ENCODE measurements around the gene CIC.
"Not testable (repeated sequence)": the region's sequence is repeated elsewhere in the genome, so short reads cannot be mapped to it uniquely, and the experiment has no call there.

Gene CIC

GRCh38 chr19:42327381-42327780 lies 58.3 kb downstream of the CIC start:
- H3K4me3 ChIP-seq: no peak overlapping the region
- peaks cover 0 to 62% (median 35%) of the 10 kb centered on the region in 11 experiments; a peak in 17 of 22 replicates for H4K20me1 ChIP-seq
- no peak overlapping the region for H3K27ac ChIP-seq
- no peak for TF ChIP-seq Cebpa-rat (IDR thresholded peaks at IDR 0.05)
- peak overlapping the region in 6 of 11 experiments; percentile 1 to 92 (median 24); a peak in 7 of 22 replicates for H3K9ac ChIP-seq
- H3K4me1 ChIP-seq: peaks cover 21 to 40% (median 30%) of the 10 kb centered on the region in 10 experiments
- peaks cover 0 to 4% (median 0%) of the 10 kb centered on the region in 11 experiments; a peak in 1 of 22 replicates for H3K36me3 ChIP-seq
- peaks cover 27 to 28% (median 27%) of the 10 kb centered on the region in 11 experiments for H3K27me3 ChIP-seq
- no peaks in the 10 kb centered on the region for H3K9me3 ChIP-seq (replicated peaks in 1 of 11)
- peak overlapping the region; percentile 91 to 99 (median 97) for H3K4me2 ChIP-seq

DNA sequence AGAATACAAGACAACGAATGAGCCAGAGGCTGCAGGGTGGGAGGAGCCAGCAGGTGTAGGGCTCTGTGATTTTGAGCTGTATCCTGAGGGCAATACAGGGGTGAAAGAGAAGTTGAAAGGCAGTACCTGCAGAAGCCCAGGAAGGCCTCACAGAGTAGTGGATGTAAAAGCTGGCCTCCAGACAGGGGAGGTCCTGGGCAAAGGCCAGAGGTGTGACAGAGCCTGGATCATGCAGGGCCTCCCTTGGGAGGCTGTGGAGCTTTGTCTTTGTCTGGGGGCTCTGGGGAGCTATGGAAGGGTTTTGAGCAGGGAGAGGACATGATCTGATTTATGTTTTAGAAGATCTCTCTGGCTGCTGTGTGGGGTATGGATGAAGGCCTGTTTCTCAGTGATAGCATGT lies 59.1 kb downstream of the CIC start:
- H3K27ac ChIP-seq: no peak overlapping the region
- H4K20me1 ChIP-seq: peaks cover 4 to 69% (median 40%) of the 10 kb centered on the region in 11 experiments; a peak in 18 of 22 replicates
- no peak for TF ChIP-seq Cebpa-rat (IDR thresholded peaks at IDR 0.05)
- peaks cover 21 to 40% (median 30%) of the 10 kb centered on the region in 10 experiments for H3K4me1 ChIP-seq
- H3K9ac ChIP-seq: peak overlapping the region in 9 of 11 experiments; percentile 1 to 87 (median 21); a peak in 9 of 22 replicates
- H3K4me2 ChIP-seq: peak overlapping the region in 10 of 11 experiments; percentile 1 to 99 (median 96); a peak in 14 of 22 replicates
- no peak overlapping the region for H3K4me3 ChIP-seq
- peaks cover 0 to 10% (median 0%) of the 10 kb centered on the region in 11 experiments; a peak in 3 of 22 replicates for H3K36me3 ChIP-seq
- H3K9me3 ChIP-seq (replicated peaks in 1 of 11): no peaks in the 10 kb centered on the region
- H3K27me3 ChIP-seq: peaks cover 20 to 21% (median 20%) of the 10 kb centered on the region in 11 experiments

DNA sequence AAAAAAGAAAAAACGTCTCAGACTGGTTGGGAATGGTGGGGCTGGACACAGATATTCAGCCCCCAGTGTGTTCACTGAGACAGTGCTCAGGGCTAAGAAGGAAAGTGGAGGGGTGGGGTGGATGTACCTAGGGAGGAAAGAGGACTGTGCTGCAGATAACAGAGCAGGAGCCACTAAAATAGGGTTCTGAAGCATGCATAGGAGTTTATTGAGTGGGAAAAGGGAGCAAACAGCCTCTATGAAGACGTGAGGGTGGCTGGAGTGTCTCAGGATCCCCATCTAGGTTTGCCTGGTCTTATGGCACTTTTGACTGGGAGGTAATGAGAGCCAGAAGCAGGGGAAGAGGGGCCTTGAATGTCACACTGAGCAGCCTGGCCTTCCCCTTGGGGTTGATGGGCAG lies 59.8 kb downstream of the CIC start:
- peaks cover 12 to 13% (median 13%) of the 10 kb centered on the region in 11 experiments for H3K27me3 ChIP-seq
- no peak overlapping the region for H3K27ac ChIP-seq
- TF ChIP-seq Cebpa-rat (IDR thresholded peaks at IDR 0.05): no peak

GRCh38 chr19:42330241-42330711 lies 61.2 kb downstream of the CIC start:
- Histone ChIP-seq H3K9ac (no peak overlapping the region), H3K27me3 (no peaks in the 10 kb centered on the region), H3K9me3 (replicated peaks in 1 of 11) (no peaks in the 10 kb centered on the region), H3K36me3 (peaks cover 0 to 25% (median 5%) of the 10 kb centered on the region in 11 experiments; a peak in 8 of 22 replicates), H3K4me1 (peaks cover 21 to 39% (median 30%) of the 10 kb centered on the region in 10 experiments), H3K4me2 (no peak overlapping the region), H3K4me3 (no peak overlapping the region), H3K27ac (no peak overlapping the region), H4K20me1 (peaks cover 4 to 82% (median 55%) of the 10 kb centered on the region in 11 experiments; a peak in 18 of 22 replicates)
- TF ChIP-seq Cebpa-rat (IDR thresholded peaks at IDR 0.05): no peak

More for the DNA sequence above, 59.8 kb downstream of the CIC start:
- peak overlapping the region in 1 of 11 experiments; percentile 87; a peak in 1 of 22 replicates for H3K9ac ChIP-seq
- H3K4me3 ChIP-seq: no peak overlapping the region
- peaks cover 4 to 77% (median 47%) of the 10 kb centered on the region in 11 experiments; a peak in 18 of 22 replicates for H4K20me1 ChIP-seq
- 0 out of 22 replicates have a peak overlapping the region, but pooled peaks of 2 of the 11 experiments have one; percentile 95 to 99 for H3K4me2 ChIP-seq
- peaks cover 21 to 45% (median 32%) of the 10 kb centered on the region in 10 experiments for H3K4me1 ChIP-seq
- no peaks in the 10 kb centered on the region for H3K9me3 ChIP-seq (replicated peaks in 1 of 11)
- peaks cover 0 to 17% (median 0%) of the 10 kb centered on the region in 11 experiments; a peak in 6 of 22 replicates for H3K36me3 ChIP-seq

- H3K36me3 ChIP-seq: peaks cover 7 to 33% (median 10%) of the 10 kb centered on the region in 11 experiments; a peak in 21 of 22 replicates
- peaks cover 19 to 35% (median 27%) of the 10 kb centered on the region in 10 experiments for H3K4me1 ChIP-seq
- H3K27ac ChIP-seq; H3K9ac ChIP-seq; H3K4me2 ChIP-seq; H3K27me3 ChIP-seq; H3K9me3 ChIP-seq (replicated peaks in 1 of 11); H3K4me3 ChIP-seq: not testable (repeated sequence)
- peaks cover 4 to 85% (median 58%) of the 10 kb centered on the region in 11 experiments; a peak in 18 of 22 replicates for H4K20me1 ChIP-seq
Measured at GRCh38 chr19:42331333-42331732, 62.3 kb downstream of the CIC start.

DNA sequence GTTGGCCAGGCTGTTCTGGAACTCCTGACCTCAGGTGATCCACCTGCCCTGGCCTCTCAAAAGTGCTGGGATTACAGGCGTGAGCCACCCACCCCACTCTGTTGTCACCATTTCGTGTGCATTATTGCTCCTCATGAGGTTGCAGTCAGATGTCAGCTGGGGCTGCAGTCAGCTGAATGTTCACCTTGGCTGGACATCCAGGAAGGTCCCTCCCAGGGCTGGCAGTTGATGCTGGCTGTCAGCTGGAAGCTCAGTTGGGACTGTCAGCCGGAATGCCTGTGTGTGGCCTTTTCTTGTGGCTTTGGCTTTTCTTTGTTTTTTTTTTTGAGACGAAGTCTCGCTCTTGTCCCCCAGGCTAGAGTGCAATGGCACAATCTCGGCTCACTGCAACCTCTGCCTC lies 63.0 kb downstream of the CIC start:
- Histone ChIP-seq H4K20me1 (peaks cover 4 to 92% (median 58%) of the 10 kb centered on the region in 11 experiments; a peak in 18 of 22 replicates), H3K9ac (no peak overlapping the region)
- TF ChIP-seq Cebpa-rat (IDR thresholded peaks at IDR 0.05): no peak

GRCh38 chr19:42333018-42333417 lies 64.0 kb downstream of the CIC start:
- peak overlapping the region in 2 of 11 experiments; percentile 18 to 23; a peak in 2 of 22 replicates for H3K9ac ChIP-seq
- H4K20me1 ChIP-seq: peaks cover 4 to 83% (median 50%) of the 10 kb centered on the region in 11 experiments; a peak in 18 of 22 replicates
- H3K27ac ChIP-seq: no peak overlapping the region
- TF ChIP-seq Cebpa-rat (IDR thresholded peaks at IDR 0.05): no peak
- no peaks in the 10 kb centered on the region for H3K9me3 ChIP-seq (replicated peaks in 1 of 11)
- no peaks in the 10 kb centered on the region for H3K27me3 ChIP-seq
- no peak overlapping the region for H3K4me2 ChIP-seq
- H3K4me1 ChIP-seq: peaks cover 2 to 18% (median 12%) of the 10 kb centered on the region in 10 experiments; a peak in 15 of 20 replicates
- H3K36me3 ChIP-seq: peaks cover 21 to 50% (median 26%) of the 10 kb centered on the region in 11 experiments
- no peak overlapping the region for H3K4me3 ChIP-seq

More for the DNA sequence above, 63.0 kb downstream of the CIC start:
- H3K4me2 ChIP-seq: no peak overlapping the region
- H3K4me1 ChIP-seq: peaks cover 12 to 27% (median 20%) of the 10 kb centered on the region in 10 experiments; a peak in 19 of 20 replicates
- H3K9me3 ChIP-seq (replicated peaks in 1 of 11): no peaks in the 10 kb centered on the region
- H3K4me3 ChIP-seq: no peak overlapping the region
- H3K27me3 ChIP-seq: no peaks in the 10 kb centered on the region
- peaks cover 14 to 40% (median 18%) of the 10 kb centered on the region in 11 experiments for H3K36me3 ChIP-seq
- no peak overlapping the region for H3K27ac ChIP-seq

DNA sequence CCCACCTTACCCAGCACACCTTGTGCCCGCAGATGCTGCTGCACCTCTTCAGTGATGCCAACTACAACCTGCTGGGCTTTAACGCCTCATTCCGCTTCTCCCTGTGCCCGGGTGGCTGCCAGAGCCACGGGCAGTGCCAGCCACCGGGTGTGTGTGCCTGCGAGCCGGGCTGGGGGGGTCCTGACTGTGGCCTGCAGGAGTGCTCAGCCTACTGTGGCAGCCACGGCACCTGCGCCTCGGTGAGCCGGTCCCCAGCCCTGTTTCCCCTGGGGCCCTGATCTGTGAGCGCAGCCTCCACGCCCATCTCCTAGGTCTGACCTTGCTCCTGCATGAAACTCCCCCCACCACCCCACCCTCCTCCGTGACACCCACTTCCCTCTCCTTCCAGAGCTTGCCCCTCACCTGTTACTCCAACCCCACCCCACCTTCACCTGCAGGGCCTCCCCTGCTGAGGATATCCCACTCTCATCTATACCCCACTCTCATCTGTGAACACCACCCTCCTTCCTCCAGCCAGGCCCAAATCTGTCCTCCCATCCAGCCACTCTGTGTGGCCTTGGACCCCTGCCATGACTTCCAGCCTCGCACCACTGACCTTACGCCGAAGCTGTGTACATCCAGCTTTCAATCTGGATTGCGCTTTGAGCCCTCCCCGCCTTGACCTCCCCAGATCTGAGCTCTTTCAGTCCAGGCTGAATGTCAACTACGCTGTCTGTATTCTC lies 65.1 kb downstream of the CIC start:
- H3K27ac ChIP-seq: no peak overlapping the region
- peaks cover 21 to 58% (median 31%) of the 10 kb centered on the region in 11 experiments for H3K36me3 ChIP-seq
- no peak for TF ChIP-seq Cebpa-rat (IDR thresholded peaks at IDR 0.05)
- peaks cover 0 to 13% (median 6%) of the 10 kb centered on the region in 10 experiments; a peak in 8 of 20 replicates for H3K4me1 ChIP-seq
- H3K9me3 ChIP-seq (replicated peaks in 1 of 11): no peaks in the 10 kb centered on the region
- H3K4me2 ChIP-seq: peak overlapping the region in 2 of 11 experiments; percentile 21 to 28; a peak in 1 of 22 replicates
- no peaks in the 10 kb centered on the region for H3K27me3 ChIP-seq
- peaks cover 4 to 72% (median 43%) of the 10 kb centered on the region in 11 experiments; a peak in 18 of 22 replicates for H4K20me1 ChIP-seq
- no peak overlapping the region for H3K4me3 ChIP-seq
- peak overlapping the region in 4 of 11 experiments; percentile 5 to 18 (median 14); a peak in 1 of 22 replicates for H3K9ac ChIP-seq
